ENCODE results near the gene TXLNG. TPM values are rescaled to one million over a fixed set of nuclear protein-coding genes. Genes with fewer than 3 reads are reported as not detected.

TXLNG gene
- total and polyA plus RNA-seq, 2 donors (not counting 3 experiments of a cell fraction or from before 2014, with no cell fraction given): 6.8 to 7.6 TPM

- TF ChIP-seq MYC (IDR thresholded peaks at IDR 0.05; ENCODE audit: low read depth, low read length) (no peak), CTCF (IDR thresholded peaks at IDR 0.05; ENCODE audit: extremely low read depth in 1 of 2, insufficient read depth in 1 of 2, low read depth in 1 of 2, low read length in 2 of 2) (no peak), POLR2A (IDR thresholded peaks at IDR 0.05; ENCODE audit: low read depth, low read length) (no peak), POLR2AphosphoS5 (IDR thresholded peaks at IDR 0.05; ENCODE audit: insufficient read depth, low read depth, low read length) (no peak), JUN (IDR thresholded peaks at IDR 0.05; ENCODE audit: borderline replicate concordance, insufficient read depth, insufficient read length, low read depth) (no peak), FOS (IDR thresholded peaks at IDR 0.05; ENCODE audit: borderline replicate concordance, insufficient read depth, low read length) (no peak), GATA2 (IDR thresholded peaks at IDR 0.05; ENCODE audit: insufficient read depth, insufficient read length, low read depth, low read length) (no peak), EZH2 (IDR thresholded peaks at IDR 0.05; ENCODE audit: borderline replicate concordance, low read depth, low read length, severe bottlenecking) (no peak)
- Histone ChIP-seq H3K4me1 (ENCODE audit: control insufficient read depth, extremely low read depth, insufficient read depth, low read length) (no peaks in the 10 kb centered on the region), H3K27ac (ENCODE audit: insufficient read depth, low read depth, low read length) (no peak overlapping the region), H3K9me1 (replicated peaks; ENCODE audit: control insufficient read depth, extremely low read depth, insufficient read depth, low read length) (no peaks in the 10 kb centered on the region), H3K27me3 (ENCODE audit: control insufficient read depth in 2 of 2, insufficient read depth in 2 of 2, low read length in 2 of 2) (no peaks in the 10 kb centered on the region), H2AFZ (ENCODE audit: low read depth, low read length) (no peak overlapping the region), H3K9ac (replicated peaks; ENCODE audit: extremely low read depth, insufficient read depth, low read length) (no peak overlapping the region), H3K79me2 (ENCODE audit: control insufficient read depth, insufficient read depth, low read length) (peaks cover 22% of the 10 kb centered on the region), H4K20me1 (replicated peaks; ENCODE audit: control insufficient read depth, extremely low read depth, insufficient read depth, low read length) (no peaks in the 10 kb centered on the region), H3K4me3 (replicated peaks in 1 of 3; ENCODE audit: insufficient read depth in 1 of 3, low read depth in 1 of 3, low read length in 3 of 3) (no peak overlapping the region), H3K9me3 (replicated peaks; ENCODE audit: control insufficient read depth, insufficient read depth, low read length) (no peaks in the 10 kb centered on the region), H3K36me3 (ENCODE audit: control insufficient read depth in 2 of 2, extremely low read depth in 1 of 2, insufficient read depth in 2 of 2, low read length in 2 of 2) (no peaks in the 10 kb centered on the region), H3K4me2 (ENCODE audit: insufficient read depth, low read length) (no peak overlapping the region)
- dilution Hi-C loops (cut with MboI; ENCODE audit: extremely low pct_ligation_motif_present, low sequenced_read_pairs): no loop called here
- DNase-seq (ENCODE audit: low read depth, low spot score): no peak
- FAIRE-seq: no peak
- CTCF ChIA-PET: interaction anchor here (1.0 kb wide), 1 partner anchor 32 kb away, joined by 3 read pairs; no protein-coding TSS in a partner anchor
- intact Hi-C loops (cut with micrococcal nuclease): no loop called here
- BruUV-seq (replicated peaks): no TSS peak
- POLR2A ChIA-PET: no interaction called here
Measured at GRCh38 chrX:16851421-16851820, 65.2 kb downstream of the TXLNG start.

Measured in endothelial cell of umbilical vein (primary cell).